Measurements from ENCODE around the gene C1QTNF9. TPM values are rescaled to one million over a fixed set of nuclear protein-coding genes. Genes with fewer than 3 reads are reported as not detected.
"Not testable (repeated sequence)": the region's sequence is repeated elsewhere in the genome, so short reads cannot be mapped to it uniquely, and the experiment has no call there.

C1QTNF9 gene
- total RNA-seq, 1 experiment from 2014 or later: not detected

DNA sequence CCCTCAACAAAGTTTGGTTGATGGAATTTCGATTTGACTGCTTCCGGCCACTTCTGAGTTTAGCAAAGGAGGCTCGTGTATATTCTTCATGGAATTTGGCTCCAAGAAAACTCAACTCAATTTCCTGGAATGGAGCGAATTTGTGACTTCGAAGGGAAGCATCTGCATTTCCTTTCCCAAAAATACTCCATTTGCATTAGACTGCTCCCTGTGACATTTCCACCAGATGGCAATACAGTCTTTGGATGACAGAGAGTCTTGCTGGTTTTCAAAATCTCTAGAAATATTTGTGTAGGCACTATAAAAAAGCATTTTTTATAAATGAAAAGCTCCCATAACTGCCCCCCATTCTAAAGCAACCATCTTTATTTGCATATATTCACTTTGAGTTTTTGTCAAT, 4.1 kb downstream of the C1QTNF9 start:
- in situ Hi-C loops (cut with HindIII; ENCODE audit: low sequenced_read_pairs): no loop called here
- no peak for DNase-seq (ENCODE audit: low spot score)

DNA sequence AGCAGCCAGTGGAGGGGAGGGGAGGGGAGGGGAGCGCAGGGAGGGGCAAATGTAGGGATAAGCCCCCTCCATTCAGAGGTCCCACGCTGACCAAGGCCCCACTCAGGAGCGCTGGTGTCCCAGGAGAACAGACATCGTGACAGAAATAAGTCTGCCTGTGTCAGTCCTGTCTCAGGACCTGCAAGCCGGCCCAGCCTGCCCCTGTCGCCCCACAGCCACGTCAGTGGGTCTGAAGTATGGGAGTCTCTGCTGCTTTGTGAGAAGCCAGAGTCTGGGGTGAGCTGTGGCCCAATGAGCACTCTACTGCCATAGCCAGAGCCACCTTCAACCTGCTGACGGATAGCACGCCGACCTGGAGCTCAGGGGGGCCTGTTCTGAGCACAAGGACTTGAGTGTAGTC, 8.5 kb downstream of the C1QTNF9 start:
- DNase-seq (ENCODE audit: low spot score); in situ Hi-C loops (cut with HindIII; ENCODE audit: low sequenced_read_pairs): not testable (repeated sequence)

DNA sequence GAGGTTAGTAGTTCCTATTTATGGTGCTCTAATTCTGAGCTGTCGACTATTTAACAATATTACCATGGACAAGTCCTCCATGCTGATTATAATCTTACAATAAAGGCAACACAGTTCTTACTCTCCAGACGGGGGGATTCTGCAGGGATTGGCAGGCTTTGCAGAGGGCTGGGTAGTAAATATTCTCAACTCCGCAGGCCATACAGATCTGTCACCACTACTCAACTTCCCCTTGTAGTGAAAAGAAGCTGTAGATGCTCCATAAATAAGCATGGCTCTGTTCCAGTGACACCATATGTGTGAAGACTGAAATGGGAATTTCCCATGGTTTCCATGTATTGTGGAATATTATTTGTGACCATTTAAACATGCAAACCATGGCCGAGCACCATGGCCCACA, 9.5 kb downstream of the C1QTNF9 start:
- DNase-seq (ENCODE audit: low spot score); in situ Hi-C loops (cut with HindIII; ENCODE audit: low sequenced_read_pairs): not testable (repeated sequence)

DNA sequence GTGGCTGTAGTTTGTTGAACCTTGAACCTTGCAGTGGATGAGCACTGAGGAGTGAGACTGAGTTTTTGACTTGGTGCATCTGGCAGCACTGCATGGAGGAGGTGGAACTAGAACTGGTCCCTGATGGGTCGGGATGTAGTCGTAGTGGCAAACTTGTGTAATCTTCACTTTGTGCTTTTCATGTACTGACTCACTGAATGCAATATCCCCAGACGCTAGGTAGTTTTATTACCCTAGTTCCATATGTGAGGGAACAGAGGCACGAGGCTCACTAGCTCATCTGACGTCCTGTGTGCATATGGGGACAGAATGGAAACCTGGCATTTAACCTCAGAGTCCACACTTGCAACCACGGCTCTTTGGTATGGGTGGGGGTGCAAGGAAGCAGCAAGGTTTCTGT, 10.3 kb downstream of the C1QTNF9 start:
- in situ Hi-C loops (cut with HindIII; ENCODE audit: low sequenced_read_pairs); DNase-seq (ENCODE audit: low spot score): not testable (repeated sequence)

DNA sequence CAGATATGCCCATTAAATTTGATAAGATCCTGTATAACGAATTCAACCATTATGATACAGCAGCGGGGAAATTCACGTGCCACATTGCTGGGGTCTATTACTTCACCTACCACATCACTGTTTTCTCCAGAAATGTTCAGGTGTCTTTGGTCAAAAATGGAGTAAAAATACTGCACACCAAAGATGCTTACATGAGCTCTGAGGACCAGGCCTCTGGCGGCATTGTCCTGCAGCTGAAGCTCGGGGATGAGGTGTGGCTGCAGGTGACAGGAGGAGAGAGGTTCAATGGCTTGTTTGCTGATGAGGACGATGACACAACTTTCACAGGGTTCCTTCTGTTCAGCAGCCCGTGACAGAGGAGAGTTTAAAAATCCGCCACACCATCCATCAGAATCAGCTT, 12.0 kb downstream of the C1QTNF9 start:
- DNase-seq (ENCODE audit: low spot score); in situ Hi-C loops (cut with HindIII; ENCODE audit: low sequenced_read_pairs): not testable (repeated sequence)

DNA sequence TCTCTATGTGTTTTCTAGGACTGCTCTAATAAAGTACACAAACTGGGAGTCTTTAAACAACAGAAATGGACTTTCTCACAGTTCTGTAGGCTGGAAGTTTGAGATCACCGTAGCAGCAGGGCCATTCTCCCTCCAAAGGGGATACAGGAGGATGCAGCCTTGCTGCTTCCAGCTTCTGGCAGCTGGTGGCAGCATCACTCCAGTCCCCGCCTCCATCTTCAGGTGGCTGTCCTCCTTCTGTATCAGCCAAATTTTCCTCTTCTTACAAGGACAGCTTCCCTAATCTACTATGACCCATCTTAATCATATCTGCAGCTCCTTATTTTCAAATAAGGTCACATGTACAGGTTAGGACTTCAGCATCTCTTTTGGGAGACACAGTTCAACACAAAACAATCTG, 13.1 kb downstream of the C1QTNF9 start:
- in situ Hi-C loops (cut with HindIII; ENCODE audit: low sequenced_read_pairs); DNase-seq (ENCODE audit: low spot score): not testable (repeated sequence)

DNA sequence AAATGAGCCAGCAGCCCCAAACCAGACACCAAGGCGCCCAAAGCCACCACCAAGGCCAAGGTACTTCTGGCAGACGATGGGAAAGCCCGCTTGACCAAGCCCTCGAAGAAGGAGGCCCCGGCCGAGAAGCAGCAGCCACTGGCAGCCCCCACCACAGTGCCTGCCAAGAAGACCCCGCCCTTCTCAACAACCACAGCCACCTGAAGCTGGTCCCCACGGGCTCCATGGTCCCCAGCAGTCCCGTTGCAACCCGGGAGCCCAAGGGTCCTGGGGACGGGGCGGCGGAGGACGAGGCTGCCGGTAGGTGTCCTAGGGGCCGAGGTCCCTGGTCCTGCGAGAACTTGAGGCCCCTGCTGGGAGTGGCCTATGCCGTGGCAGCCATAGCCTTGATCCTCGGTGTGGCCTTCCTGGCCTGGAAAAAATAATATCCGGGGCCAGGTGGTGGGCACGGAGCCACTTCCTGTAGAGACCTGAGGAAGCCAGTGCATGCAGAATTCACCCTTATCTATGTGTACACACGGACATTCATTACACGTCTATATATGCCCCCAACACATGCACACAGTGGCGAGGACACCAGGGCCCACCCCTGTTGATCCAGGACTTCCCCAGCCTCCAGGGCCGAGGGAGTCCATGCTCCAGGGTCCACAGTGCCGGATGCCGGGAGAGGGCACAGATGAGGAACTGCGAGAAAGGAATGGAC, 13.8 kb downstream of the C1QTNF9 start:
- in situ Hi-C loops (cut with HindIII; ENCODE audit: low sequenced_read_pairs): no loop called here
- no peak for DNase-seq (ENCODE audit: low spot score)

DNA sequence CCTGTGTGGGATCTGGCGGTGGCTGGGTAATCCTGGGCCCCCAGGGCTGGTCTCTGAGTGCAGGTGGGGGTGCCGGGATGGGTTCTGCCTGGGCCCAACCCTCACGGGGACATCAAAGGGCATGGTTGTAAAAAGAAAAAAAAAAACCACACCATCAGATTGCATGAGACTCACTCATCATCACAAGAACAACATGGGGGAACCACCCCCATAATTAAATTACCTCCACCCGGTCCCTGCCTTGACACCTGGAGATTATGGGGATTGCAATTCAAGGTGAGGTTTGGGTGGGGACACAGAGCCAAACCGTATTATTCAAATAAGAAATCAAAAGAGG, 14.3 kb downstream of the C1QTNF9 start:
- in situ Hi-C loops (cut with HindIII; ENCODE audit: low sequenced_read_pairs): no loop called here
- DNase-seq (ENCODE audit: low spot score): no peak

DNA sequence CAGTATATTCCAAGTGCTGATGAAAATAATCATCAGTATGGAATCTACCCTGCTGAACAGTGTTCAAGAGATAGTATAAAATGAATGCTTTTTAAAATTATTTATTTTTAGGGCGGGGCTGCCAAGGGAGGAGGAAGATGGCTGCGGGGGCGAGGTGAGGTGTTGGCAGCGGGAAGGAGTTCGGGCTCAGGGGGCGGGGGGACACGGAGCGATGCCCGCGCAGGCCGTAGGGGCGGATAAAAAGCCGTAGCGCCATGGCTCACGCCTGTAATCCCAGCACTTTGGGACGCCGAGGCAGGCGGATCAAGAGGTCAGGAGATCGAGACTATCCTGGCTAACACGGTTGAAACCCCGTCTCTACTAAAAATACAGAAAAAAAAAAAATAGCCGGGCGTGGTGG, 18.2 kb downstream of the C1QTNF9 start:
- DNase-seq (ENCODE audit: low spot score); in situ Hi-C loops (cut with HindIII; ENCODE audit: low sequenced_read_pairs): not testable (repeated sequence)

DNA sequence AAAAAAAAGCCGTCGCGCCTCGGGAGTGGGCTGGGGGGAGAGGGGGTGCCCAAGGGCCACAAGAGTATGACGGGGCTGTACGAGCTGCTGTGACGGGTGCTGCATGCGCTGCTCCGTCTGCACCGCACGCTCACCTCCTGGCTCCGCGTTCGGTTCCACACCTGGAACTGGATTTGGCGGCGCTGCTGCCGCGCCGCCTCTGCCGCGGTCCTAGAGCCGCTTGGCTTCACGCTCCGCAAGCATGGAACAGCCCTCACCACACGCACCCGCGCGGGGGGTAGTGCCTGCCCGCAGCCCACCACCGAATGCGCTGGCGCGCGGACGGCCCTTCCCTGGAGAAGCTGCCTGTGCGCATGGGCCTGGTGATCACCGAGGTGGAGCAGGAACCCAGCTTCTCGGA, 18.8 kb downstream of the C1QTNF9 start:
- in situ Hi-C loops (cut with HindIII; ENCODE audit: low sequenced_read_pairs): no loop called here
- no peak for DNase-seq (ENCODE audit: low spot score)

DNA sequence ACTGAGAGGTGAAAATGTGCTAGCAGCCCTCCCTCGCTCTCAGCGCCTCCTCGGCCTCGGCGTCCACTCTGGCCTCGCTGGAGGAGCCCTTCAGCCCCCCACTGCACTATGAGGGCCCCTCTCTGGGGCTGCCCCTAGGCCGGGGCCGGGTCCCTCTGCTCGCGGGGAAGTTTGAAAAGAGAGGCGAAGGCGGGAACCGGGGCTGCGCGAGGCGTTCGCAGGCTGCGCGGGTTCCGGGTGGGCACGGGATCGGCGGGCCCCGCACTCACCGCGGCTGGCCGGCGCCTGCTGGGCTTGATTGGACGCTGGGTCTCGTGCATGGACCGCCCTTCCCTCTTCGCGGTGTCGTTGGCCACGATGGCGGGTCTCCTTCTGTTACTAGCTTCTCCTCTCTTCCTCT, 29.3 kb downstream of the C1QTNF9 start:
- in situ Hi-C loops (cut with HindIII; ENCODE audit: low sequenced_read_pairs): no loop called here
- DNase-seq (ENCODE audit: low spot score): no peak

DNA sequence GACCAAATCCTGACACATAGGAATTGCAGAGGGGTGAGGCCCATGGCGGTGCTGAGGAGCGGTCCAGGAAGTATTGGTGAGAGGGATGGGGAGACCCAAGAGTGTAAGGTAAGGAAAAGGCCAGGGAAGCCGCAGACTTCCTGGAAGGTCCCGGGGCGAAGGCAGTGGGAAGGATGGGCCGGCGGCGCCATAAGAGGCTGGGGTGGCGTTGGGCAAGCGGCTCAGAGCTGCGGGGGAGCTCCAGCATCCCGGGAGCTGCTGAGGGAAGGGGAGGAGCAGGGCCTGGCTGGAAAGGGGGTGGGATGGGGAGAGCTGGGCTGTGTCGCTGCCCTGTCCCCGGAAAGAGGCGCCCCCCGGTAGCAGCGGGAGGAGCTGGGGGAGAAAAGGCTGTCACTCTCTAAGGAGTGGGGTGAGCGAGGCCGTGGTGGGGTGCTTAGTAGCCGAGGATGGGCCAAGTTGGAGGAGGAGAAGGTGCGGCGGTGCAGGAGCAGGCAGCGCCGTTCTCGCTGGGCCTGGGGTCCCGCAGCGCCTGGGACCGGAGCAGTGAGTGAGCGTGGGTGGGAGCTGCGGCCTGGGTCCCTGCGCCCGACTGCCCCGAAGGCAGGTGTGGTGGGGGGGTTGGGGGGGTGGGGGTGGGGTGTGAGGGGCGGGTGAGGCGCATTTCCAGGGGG, 30.7 kb downstream of the C1QTNF9 start:
- DNase-seq (ENCODE audit: low spot score): no peak
- in situ Hi-C loops (cut with HindIII; ENCODE audit: low sequenced_read_pairs): no loop called here

DNA sequence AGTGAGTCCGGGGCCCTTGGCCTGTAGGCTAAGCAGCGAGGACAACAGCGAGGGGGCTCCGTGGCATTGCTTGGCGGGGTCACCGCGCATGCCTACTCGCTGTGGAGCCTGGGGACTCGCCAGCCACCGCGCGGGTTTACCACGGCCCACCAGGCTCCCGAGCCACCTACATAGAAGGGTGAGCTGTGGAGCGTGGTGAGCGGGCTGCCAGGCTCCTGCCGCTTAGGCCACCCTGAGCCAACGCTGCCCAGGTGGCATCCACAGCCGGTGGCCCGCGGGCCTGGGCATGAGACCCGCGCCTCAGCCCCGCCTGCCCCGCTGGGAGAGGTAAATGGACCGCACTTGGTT, 31.2 kb downstream of the C1QTNF9 start:
- DNase-seq (ENCODE audit: low spot score): no peak
- in situ Hi-C loops (cut with HindIII; ENCODE audit: low sequenced_read_pairs): no loop called here

DNA sequence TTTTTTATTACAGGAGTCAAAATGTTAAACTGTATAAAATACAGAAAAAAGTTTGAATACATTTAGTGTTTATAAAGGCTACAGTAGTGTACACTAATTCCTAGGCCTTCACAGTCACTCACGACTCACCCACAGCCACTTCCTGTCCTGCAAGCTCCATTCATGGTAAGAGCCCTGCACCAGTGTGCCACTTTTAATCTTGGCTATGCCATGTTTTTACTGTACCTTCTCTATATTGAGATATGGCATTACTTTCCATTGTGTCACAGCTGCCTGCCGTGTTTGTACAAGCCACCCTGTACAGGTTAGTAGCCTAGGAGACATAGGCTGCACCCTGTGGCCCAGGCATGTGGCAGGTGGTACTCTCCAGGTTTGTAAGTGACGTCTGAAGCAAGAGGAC, 32.1 kb downstream of the C1QTNF9 start:
- in situ Hi-C loops (cut with HindIII; ENCODE audit: low sequenced_read_pairs): no loop called here
- no peak for DNase-seq (ENCODE audit: low spot score)

DNA sequence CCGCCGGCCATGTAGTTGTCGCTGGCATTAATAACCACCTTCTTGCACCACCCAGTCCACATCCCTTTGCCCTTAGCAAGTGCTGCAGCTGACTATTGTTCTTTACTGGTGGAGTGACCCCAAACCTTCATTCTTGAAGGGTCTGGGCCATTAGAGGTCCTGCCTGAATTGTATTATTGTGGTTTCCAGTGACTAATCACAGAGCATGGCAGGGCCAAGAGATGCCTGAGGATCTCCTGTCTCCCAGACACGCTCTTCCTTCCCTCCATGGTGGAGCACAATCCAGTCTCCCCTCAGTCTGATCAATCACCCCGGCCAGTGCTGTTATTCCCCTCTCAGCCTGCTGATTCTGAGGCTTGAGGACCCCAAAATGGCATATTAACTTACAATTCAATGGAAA, 39.0 kb downstream of the C1QTNF9 start:
- in situ Hi-C loops (cut with HindIII; ENCODE audit: low sequenced_read_pairs): no loop called here
- DNase-seq (ENCODE audit: low spot score): no peak

DNA sequence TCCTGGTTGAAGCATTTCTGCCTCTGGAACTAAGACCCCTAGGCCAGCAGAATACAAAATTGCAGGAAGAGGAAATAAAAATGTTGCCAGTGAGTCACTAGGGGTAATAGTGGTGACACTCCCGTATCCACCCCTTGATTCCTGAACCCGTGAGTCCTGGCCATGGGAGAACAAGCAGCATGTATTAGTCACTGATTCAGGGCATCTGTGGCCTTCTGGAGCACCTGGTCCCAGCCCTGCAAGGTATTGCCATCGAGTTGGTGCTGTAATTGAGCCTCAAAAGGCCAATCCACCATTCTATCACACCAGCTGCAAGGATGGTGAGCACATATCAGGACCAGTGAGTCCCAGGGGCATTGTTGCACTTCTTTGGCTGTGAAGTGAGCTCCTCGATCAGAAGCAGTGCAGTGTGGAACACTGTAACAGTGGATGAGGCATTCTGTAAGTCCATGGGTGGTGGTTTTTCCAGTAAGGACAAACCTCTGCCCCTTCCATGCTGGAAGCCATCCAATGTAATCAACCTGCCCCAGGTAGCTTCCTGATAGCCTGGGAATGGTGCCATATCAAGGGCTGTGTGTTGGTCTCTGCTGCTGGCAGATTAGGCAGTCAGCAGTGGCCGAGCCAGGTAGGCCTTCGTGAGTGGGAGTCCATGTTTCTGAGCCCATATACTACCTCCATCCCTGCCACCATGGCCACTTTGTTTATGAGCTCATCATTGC, 39.6 kb downstream of the C1QTNF9 start:
- no peak for DNase-seq (ENCODE audit: low spot score)
- in situ Hi-C loops (cut with HindIII; ENCODE audit: low sequenced_read_pairs): no loop called here

DNA sequence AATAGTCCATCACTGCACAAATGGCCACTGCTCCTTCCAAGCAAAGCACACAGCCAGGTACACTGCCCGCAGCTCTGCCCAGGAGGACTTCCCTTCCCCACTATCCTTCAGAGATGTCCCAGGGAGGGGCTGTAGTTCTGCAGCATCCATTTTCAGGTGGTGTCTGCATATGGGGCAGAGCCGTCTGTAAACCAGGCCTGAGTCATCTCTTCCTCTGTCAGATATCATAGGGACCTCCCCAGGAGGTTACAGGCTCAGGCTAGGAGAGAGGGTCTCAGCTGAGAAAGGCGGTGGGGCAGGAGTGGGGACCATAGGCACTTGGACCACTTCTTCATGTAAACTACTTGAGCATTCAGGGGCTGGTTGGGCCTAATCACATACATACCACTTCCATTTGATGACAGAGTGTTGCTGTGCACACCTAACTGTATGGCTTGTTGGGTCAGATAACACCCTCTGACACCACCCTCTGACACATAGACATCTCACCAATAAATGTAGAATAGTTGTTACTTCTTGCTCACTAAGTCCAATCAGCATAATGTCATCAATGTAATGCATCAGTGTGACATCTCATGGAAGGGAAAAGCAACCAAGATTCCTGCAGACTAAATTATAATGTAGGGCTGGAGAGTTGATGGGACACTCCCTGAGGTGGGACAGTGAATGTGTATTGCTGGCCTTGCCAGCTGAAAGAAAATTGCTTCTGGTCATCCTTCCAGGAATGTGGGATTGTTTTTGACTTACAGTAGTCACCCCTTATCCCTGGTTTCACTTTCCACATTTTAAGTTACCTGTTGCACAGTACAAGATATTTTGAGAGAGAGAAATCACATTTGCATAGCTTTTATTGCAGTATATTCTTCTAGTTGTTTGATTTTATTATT, 40.6 kb downstream of the C1QTNF9 start:
- in situ Hi-C loops (cut with HindIII; ENCODE audit: low sequenced_read_pairs); DNase-seq (ENCODE audit: low spot score): not testable (repeated sequence)

DNA sequence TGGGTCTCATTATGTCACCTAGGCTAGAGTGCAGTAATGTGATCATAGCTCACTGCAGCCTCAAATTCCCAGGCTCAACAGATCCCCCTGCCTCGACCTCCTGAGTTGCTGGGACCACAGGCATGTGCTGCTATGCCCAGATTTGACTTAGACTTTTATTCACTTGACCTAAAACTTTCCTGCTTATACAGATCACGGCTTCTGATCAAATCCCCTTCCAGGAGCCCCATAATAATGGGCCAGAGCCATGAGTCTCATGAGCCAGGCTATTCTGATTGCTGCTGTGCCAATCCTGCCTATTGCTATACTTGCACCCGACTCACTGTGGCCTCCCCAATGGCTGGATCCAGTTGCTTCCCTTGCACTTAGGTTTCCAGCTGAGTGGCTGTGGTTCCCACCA, 42.0 kb downstream of the C1QTNF9 start:
- in situ Hi-C loops (cut with HindIII; ENCODE audit: low sequenced_read_pairs): no loop called here
- no peak for DNase-seq (ENCODE audit: low spot score)

DNA sequence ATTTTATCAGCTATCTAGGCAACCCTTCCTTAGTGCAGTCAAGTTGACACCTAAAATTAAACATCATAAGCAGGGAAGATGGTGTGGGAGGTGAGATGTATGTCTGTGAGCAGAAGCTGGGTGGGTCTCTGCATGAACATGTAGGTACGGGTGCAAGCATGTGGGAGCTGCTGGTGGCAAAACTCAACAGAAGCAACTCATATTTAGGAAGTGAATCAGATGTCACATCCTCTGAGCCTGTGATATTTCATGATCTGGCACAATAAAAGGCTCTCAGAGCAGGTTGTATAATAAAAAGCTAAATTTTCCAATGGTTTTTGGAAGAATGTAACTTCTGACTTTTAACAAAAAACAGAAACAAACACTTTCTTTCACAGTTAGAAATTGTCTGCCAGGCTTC, 44.4 kb downstream of the C1QTNF9 start:
- in situ Hi-C loops (cut with HindIII; ENCODE audit: low sequenced_read_pairs): no loop called here
- DNase-seq (ENCODE audit: low spot score): no peak

DNA sequence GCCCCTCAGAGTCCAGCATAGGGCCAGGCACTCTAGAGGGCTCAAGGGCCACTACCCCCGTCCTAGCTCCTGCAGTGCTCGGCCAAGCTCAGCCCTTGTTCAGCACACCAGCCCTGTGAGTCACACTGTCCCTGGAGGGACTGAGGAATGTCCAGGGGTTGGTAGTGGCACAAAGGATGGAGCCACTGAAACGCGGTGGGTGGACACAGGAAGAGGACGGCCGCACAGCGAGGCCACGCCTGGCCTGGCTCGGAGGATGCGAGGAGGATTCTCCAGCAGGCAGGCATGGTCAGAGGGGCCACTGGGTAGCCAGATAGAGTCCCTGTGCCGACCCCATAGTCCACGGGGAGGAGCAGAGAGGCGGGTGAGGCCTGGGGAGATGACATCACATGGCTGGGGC, 45.7 kb downstream of the C1QTNF9 start:
- DNase-seq (ENCODE audit: low spot score): no peak
- in situ Hi-C loops (cut with HindIII; ENCODE audit: low sequenced_read_pairs): no loop called here

Measured in G401 (cell line).